Heart right ventricle (tissue), 16 donors: ENCODE measurements around the gene SND1. TPM values are rescaled to one million over a fixed set of nuclear protein-coding genes. Genes with fewer than 3 reads are reported as not detected.

Source experiments
- ATAC-seq, 8 donors: fragments of 200-7000 bp; cut with Tn5 transposase; one replicate each; pipeline ENCODE4 v1.9.1; 2020; ENCODE audit warnings: mild to moderate bottlenecking in 8 of 8, moderate library complexity in 8 of 8, moderate number of reproducible peaks in 1 of 8
- DNase-seq, 2 donors: peaks; one replicate each; pipeline ENCODE4 v3.0.0-alpha.2; 2020
- H3K27ac ChIP-seq, 10 donors: fragments of 200-600 bp; sonication (generic) in 2 of 10; one replicate each; pipeline versions ENCODE4 v1.5.0 to v1.8.0; 2020 to 2022; ENCODE audit warnings: mild to moderate bottlenecking in 3 of 10
- H3K27me3 ChIP-seq, 7 donors: fragments of 200-600 bp; one replicate each; pipeline ENCODE4 v1.8.0; 2021 to 2022; ENCODE audit warnings: mild to moderate bottlenecking in 2 of 7
- H3K36me3 ChIP-seq, 9 donors: fragments of 200-600 bp; sonication (generic) in 1 of 9; one replicate each; pipeline versions ENCODE4 v1.5.0 to v1.8.0; 2020 to 2022; ENCODE audit warnings: mild to moderate bottlenecking in 2 of 9
- H3K4me1 ChIP-seq, 9 donors: fragments of 200-600 bp; sonication (generic) in 1 of 9; one replicate each; pipeline versions ENCODE4 v1.5.0 to v1.8.0; 2020 to 2022; ENCODE audit warnings: mild to moderate bottlenecking in 4 of 9
- H3K4me3 ChIP-seq, 10 donors: fragments of 200-600 bp; sonication (generic) in 2 of 10; one replicate each; pipeline versions ENCODE4 v1.5.0 to v1.8.0; 2020 to 2022; ENCODE audit warnings: mild to moderate bottlenecking in 7 of 10, moderate library complexity in 2 of 10
- H3K9me3 ChIP-seq, 11 donors: fragments of 200-600 bp in 10 of 11; sonication (generic) in 2 of 11; one replicate each; pipeline versions ENCODE4 v1.5.0 to v1.8.0; 2013 to 2022; ENCODE audit warnings: mild to moderate bottlenecking in 2 of 11, control low read depth in 1 of 11, moderate library complexity in 1 of 11
- WGBS, 2 donors: extraction: QIAGEN DNeasy Blood & Tissue Kit; methylation state at CpG; one replicate each; pipeline ENCODE4 v1.1.7; 2013; ENCODE audit warnings: inconsistent platforms in 1 of 2; 5-methylcytosine and 5-hydroxymethylcytosine counted together
- intact Hi-C, 10 donors: fragments of 100-400 bp; cut with DNase I; formaldehyde crosslinking; loops; one replicate each; pipeline versions ENCODE4 v1.11.1 to v1.14.2; 2022
- polyA plus RNA-seq, 2 donors: library from polyadenylated mRNA; stranded (reverse); fragments of 200-250 nt; gene quantifications; one replicate each; pipeline ENCODE4 v1.2.3, GENCODE V29; 2013
- total RNA-seq, 10 donors: library from RNA; stranded (reverse); fragmentation: NEBNext Ultra II Directional in 3 of 10; extraction: Animal tissue kit (Norgen Biotek cat#: 25700) in 3 of 10; gene quantifications; one replicate each; pipeline versions ENCODE4 v1.2.1 to v1.2.4, GENCODE V29; 2021 to 2023
- TF ChIP-seq, protein P1 (sequence below), 9 donors: fragments of 200-600 bp; sonication (generic) in 2 of 9; IDR thresholded peaks; one replicate each; pipeline versions ENCODE4 v1.5.0 to v1.8.0; 2021 to 2022; ENCODE audit warnings: antibody characterized with exemption in 9 of 9, mild to moderate bottlenecking in 5 of 9, moderate library complexity in 1 of 9
- donor health status: Arrhythmogenic right ventricular cardiomyopathy.
- donor health status: ischemic (EF 13 %, LVEDD 7.1; RV severe dilation, severe dysfunction).
- donor health status: healthy with polysubstance abuse.
- donor health status: DM: no; HTN: yes; CAD: no.
- donor health status: DM: no; HTN: no; CAD: no.
- donor health status: ischemic (EF 25% LVEDD 6.9; RV normal size, moderate dysfunction).
- donor health status: ischemic (EF 25% LVEDD 5.7; RV mildly dilated, moderate dysfunction).
- donor health status: healthy.
- donor health status: DM: yes; HTN: yes; CAD: no.
- donor health status: Ischemic cardiomyopathy.
- donor health status: ischemic (EF 35%, LVEDD 5.7; RV mildly dilated, moderate dysfunction).
- donor health status: nonischemic (EF 11% LVEDD 7.7; RV severe dilation, severe dysfunction).
- donor health status: DM: yes; HTN: yes; CAD: no.
- donor health status: PGD.
- donor health status: ischemic (EF 29% LVEDD 5.4; RV normal size, mild dysfunction).
- donor health status: nonischemic (EF 23%, LVEDD 6.1; RV moderate dilation, normal function).

SND1 gene
- total and polyA plus RNA-seq, 12 donors = 39.9 to 107 (median 80.8) TPM

DNA sequence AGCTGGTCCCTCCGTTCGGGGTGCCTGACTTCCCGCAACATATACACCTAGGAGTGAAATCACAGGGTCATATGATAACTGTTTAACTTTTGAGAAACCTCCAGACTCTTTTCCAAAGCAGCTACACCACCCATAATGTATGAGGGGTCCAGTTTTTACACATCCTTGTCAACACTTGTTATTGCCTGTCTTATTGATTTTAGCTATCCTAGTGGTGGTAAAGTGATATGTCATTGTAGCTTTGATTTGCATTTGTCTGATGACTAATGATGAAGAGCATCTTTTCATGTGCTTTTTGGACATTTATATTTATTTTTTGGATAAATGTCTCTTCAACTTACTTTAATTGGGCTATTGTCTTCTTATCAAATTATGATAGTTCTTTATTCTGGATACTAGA lies 29.0 kb downstream of the SND1 start:
- H3K27me3 ChIP-seq = no peaks in the 10 kb centered on the region
- intact Hi-C loops = no loop called here
- whole genome bisulfite sequencing, 2 donors = 99% methylated on average over 3 of the region's 3 CpGs
- H3K4me1 ChIP-seq = peaks cover 0 to 39% (median 23%) of the 10 kb centered on the region in 9 donors
- peaks cover 0 to 27% (median 0%) of the 10 kb centered on the region in 9 donors for H3K36me3 ChIP-seq
- H3K4me3 ChIP-seq = no peak overlapping the region
- peaks cover 0 to 11% (median 0%) of the 10 kb centered on the region in 11 donors for H3K9me3 ChIP-seq
- TF ChIP-seq, protein P1, sequence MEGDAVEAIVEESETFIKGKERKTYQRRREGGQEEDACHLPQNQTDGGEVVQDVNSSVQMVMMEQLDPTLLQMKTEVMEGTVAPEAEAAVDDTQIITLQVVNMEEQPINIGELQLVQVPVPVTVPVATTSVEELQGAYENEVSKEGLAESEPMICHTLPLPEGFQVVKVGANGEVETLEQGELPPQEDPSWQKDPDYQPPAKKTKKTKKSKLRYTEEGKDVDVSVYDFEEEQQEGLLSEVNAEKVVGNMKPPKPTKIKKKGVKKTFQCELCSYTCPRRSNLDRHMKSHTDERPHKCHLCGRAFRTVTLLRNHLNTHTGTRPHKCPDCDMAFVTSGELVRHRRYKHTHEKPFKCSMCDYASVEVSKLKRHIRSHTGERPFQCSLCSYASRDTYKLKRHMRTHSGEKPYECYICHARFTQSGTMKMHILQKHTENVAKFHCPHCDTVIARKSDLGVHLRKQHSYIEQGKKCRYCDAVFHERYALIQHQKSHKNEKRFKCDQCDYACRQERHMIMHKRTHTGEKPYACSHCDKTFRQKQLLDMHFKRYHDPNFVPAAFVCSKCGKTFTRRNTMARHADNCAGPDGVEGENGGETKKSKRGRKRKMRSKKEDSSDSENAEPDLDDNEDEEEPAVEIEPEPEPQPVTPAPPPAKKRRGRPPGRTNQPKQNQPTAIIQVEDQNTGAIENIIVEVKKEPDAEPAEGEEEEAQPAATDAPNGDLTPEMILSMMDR (IDR thresholded peaks at IDR 0.05) = no peak
- ATAC-seq (no peak), DNase-seq (no peak)
- no peak overlapping the region for H3K27ac ChIP-seq

DNA sequence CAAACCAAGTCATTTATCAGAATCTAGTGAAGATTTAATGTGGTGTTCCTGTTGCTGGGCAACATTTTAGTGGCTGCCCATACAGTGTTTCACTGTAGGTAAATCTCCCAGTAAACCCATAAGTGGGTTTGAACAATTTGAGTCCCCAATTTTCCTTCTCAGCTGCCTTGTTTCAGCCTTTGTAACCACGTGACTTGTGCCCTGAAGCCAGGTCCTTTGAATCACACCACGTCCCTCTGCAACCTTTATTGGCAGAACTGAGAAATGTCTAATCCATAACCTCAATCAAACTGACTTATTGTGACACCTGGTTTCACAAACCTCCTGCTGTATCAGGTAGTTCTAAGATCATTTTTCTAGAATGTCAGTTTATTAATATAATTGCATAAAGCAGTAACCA lies 30.1 kb downstream of the SND1 start:
- DNase-seq (no peak), ATAC-seq (no peak)
- Histone ChIP-seq H3K36me3 (peaks cover 0 to 25% (median 8%) of the 10 kb centered on the region in 9 donors), H3K27ac (no peak overlapping the region), H3K9me3 (peaks cover 0 to 11% (median 0%) of the 10 kb centered on the region in 11 donors), H3K27me3 (no peaks in the 10 kb centered on the region), H3K4me1 (peaks cover 0 to 39% (median 23%) of the 10 kb centered on the region in 9 donors), H3K4me3 (no peak overlapping the region)
- TF ChIP-seq, protein P1 (IDR thresholded peaks at IDR 0.05) = no peak
- 82 to 84% methylated on average over 2 of the region's 2 CpGs for WGBS, 2 donors
- intact Hi-C loops = no loop called here

DNA sequence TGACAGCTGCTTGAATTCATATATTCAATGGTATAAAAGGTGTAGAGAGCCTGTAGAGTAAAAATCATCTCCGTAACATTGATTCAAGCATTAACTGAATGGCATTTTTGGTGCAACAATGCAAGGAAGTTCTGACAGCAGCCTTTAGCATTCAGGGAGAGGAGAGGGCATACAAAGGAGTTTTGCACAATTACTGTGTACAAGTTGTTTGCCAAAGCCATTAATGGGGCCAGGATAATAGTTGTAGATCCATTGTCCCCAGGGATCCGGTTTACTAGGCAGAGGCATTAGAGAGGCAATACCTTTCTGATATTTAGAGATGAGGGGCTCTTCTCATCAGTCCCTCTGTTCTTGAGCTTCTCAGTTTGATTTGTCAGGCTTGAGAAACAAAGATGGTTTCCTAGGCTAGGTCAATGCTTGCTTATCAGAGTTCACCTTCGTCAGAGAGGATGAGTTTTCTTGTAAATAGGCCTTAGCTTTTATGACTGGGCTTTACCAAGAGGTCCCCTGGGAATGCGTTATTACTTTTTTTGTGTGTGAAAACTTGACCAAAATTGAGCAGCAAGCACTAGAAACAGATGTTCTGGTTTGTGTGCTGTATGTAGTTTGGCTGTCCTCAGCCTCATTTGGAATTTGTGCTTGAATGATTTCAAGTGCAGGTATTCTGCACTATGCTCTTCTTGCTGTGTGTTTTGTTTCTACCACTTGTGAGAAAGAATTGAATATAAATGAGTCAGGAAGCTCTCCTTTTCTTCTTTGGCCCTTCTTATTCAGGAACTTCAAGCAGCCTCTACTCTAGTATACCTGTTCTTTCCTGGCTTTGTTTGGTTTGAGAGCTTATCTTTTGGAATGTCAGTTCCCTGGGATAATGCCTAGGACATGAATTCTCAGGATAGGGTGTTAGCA lies 32.0 kb downstream of the SND1 start:
- TF ChIP-seq, protein P1 (IDR thresholded peaks at IDR 0.05) = no peak
- Histone ChIP-seq H3K9me3 (peaks cover 0 to 11% (median 0%) of the 10 kb centered on the region in 11 donors), H3K36me3 (peaks cover 0 to 41% (median 13%) of the 10 kb centered on the region in 9 donors), H3K4me1 (peaks cover 0 to 30% (median 22%) of the 10 kb centered on the region in 9 donors), H3K27me3 (no peaks in the 10 kb centered on the region), H3K4me3 (no peak overlapping the region), H3K27ac (no peak overlapping the region)
- DNase-seq = no peak
- WGBS, 2 donors = 57 to 59% methylated on average over 4 of the region's 4 CpGs
- intact Hi-C loops = no loop called here
- peak in 1 of 8 donors; percentile 45 for ATAC-seq

DNA sequence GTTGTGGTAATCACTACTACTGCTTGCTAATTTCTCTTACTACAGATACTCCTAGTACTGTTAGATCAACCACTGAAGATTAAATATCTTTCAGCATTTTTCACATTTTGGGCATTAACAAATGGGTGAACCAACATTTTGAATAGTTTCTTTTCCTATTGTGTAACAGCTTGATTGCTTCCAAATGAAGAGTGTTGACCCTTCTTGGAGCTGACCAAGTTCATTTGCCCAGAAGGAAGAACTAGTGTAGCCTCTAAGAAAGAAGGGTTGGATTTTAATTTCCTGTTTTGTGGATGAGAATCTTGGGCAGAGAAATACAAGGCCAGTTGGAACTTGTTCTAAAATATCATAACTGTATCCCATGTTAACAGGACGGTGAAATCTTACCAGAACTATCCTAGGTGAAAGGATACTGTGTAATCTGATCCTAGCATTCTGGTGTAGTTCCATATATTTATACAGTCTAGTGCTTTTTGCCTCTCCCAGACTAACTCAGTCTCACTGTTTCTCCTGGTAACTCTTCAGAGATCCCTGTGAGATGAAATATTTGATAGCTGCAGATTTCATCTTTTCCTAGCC lies 37.3 kb downstream of the SND1 start:
- Histone ChIP-seq H3K27ac (no peak overlapping the region), H3K36me3 (peaks cover 0 to 75% (median 16%) of the 10 kb centered on the region in 9 donors), H3K4me1 (peaks cover 0 to 16% (median 11%) of the 10 kb centered on the region in 9 donors), H3K4me3 (no peak overlapping the region), H3K27me3 (no peaks in the 10 kb centered on the region), H3K9me3 (no peaks in the 10 kb centered on the region)
- WGBS, 2 donors = 86 to 88% methylated on average over 1 of the region's 1 CpG
- TF ChIP-seq, protein P1 (IDR thresholded peaks at IDR 0.05) = no peak
- DNase-seq (no peak), ATAC-seq (no peak)
- intact Hi-C loops = no loop called here
